ENCODE data around the gene MAGEA1.
"Not testable (repeated sequence)": the region's sequence is repeated elsewhere in the genome, so short reads cannot be mapped to it uniquely, and the experiment has no call there.

MAGEA1 gene

GRCh38 chrX:153179131-153179530 lies at the start of gene MAGEA1:
Gene MAGEA1 (plus strand): TSS chrX:153179284. CDS start chrX:153182390, 3,106 bp downstream.
- no peak for DNase-seq (ENCODE audit: low read depth)

- not testable (repeated sequence) for DNase-seq (ENCODE audit: low read depth)
Measured at GRCh38 chrX:153132924-153133323, 46.2 kb upstream of the MAGEA1 start.

GRCh38 chrX:153139074-153139473 lies 40.0 kb upstream of the MAGEA1 start:
- DNase-seq (ENCODE audit: low read depth) = not testable (repeated sequence)

- not testable (repeated sequence) for DNase-seq (ENCODE audit: low read depth)
Measured at GRCh38 chrX:153146288-153146687, 32.8 kb upstream of the MAGEA1 start.

GRCh38 chrX:153153516-153153915 lies 25.6 kb upstream of the MAGEA1 start:
- DNase-seq (ENCODE audit: low read depth) = no peak

- no peak for DNase-seq (ENCODE audit: low read depth)
Measured at GRCh38 chrX:153157450-153157849, 21.6 kb upstream of the MAGEA1 start.

GRCh38 chrX:153158319-153158718 lies 20.8 kb upstream of the MAGEA1 start:
- no peak for DNase-seq (ENCODE audit: low read depth)

- no peak for DNase-seq (ENCODE audit: low read depth)
Measured at GRCh38 chrX:153161952-153162351, 17.1 kb upstream of the MAGEA1 start.

- DNase-seq (ENCODE audit: low read depth) = no peak
Measured at GRCh38 chrX:153164733-153165132, 14.4 kb upstream of the MAGEA1 start.

GRCh38 chrX:153168423-153168822 lies 10.7 kb upstream of the MAGEA1 start:
- not testable (repeated sequence) for DNase-seq (ENCODE audit: low read depth)

- DNase-seq (ENCODE audit: low read depth) = no peak
Measured at GRCh38 chrX:153181822-153182221, 2.7 kb downstream of the MAGEA1 start.

- no peak for DNase-seq (ENCODE audit: low read depth)
Measured at GRCh38 chrX:153184787-153185186, 5.7 kb downstream of the MAGEA1 start.

- no peak for DNase-seq (ENCODE audit: low read depth)
Measured at GRCh38 chrX:153190381-153190780, 11.3 kb downstream of the MAGEA1 start.

- no peak for DNase-seq (ENCODE audit: low read depth)
Measured at GRCh38 chrX:153200462-153200861, 21.4 kb downstream of the MAGEA1 start.

GRCh38 chrX:153206425-153207046 lies 27.5 kb downstream of the MAGEA1 start:
- no peak for DNase-seq (ENCODE audit: low read depth)

GRCh38 chrX:153209347-153209746 lies 30.3 kb downstream of the MAGEA1 start:
- no peak for DNase-seq (ENCODE audit: low read depth)

- no peak for DNase-seq (ENCODE audit: low read depth)
Measured at GRCh38 chrX:153214934-153215333, 35.9 kb downstream of the MAGEA1 start.

GRCh38 chrX:153216926-153217325 lies 37.8 kb downstream of the MAGEA1 start:
- DNase-seq (ENCODE audit: low read depth) = no peak

- no peak for DNase-seq (ENCODE audit: low read depth)
Measured at GRCh38 chrX:153225438-153226098, 46.5 kb downstream of the MAGEA1 start.

- DNase-seq (ENCODE audit: low read depth) = no peak
Measured at GRCh38 chrX:153226344-153227185, 47.5 kb downstream of the MAGEA1 start.
